IMR-90 (cell line): ENCODE data around the gene DBX1. TPM values are rescaled to one million over a fixed set of nuclear protein-coding genes. Genes with fewer than 3 reads are reported as not detected.

Source experiments
- ATAC-seq: fragments of 200-7000 bp; cut with Tn5 transposase; 2 replicates; pipeline ENCODE4 v1.9.1; 2020; ENCODE audit warnings: low read depth, mild to moderate bottlenecking, moderate library complexity
- BruUV-seq: library from RNA; stranded (reverse); fragments of 400-500 nt; replicated peaks from 2 replicates; lab custom pipeline; 2021; lab: Mats Ljungman, UMichigan
- CTCF ChIA-PET: fragments of 300-600 bp; formaldehyde crosslinking; extraction: SDS; loops from one replicate; lab custom pipeline; 2021; ENCODE audit warnings: antibody characterized with exemption; lab: Yijun Ruan, JAX
- POLR2A ChIA-PET: fragments of 300-600 bp; sonication (Branson Sonifier 250); formaldehyde crosslinking; loops from one replicate; lab custom pipeline; 2022; ENCODE audit warnings: antibody characterized with exemption; ENCODE audit not compliant: unreplicated experiment; lab: Charles Lee
- DNase-seq: peaks from one replicate; pipeline ENCODE4 v3.0.0; 2013
- H2AFZ ChIP-seq: replicated peaks from 2 replicates; pipeline ENCODE3; 2013; ENCODE audit warnings: low read length, mild to moderate bottlenecking; ENCODE audit not compliant: poor library complexity
- H2AK5ac ChIP-seq: 2 replicates; pipeline ENCODE4 v1.6.1; 2013; ENCODE audit warnings: low read depth, low read length, inconsistent platforms
- H2AK9ac ChIP-seq: replicated peaks from 2 replicates; pipeline ENCODE3; 2013; ENCODE audit warnings: mild to moderate bottlenecking, low read depth, low read length, moderate library complexity; ENCODE audit not compliant: poor library complexity
- H2BK120ac ChIP-seq: 2 replicates; pipeline ENCODE4 v1.6.1; 2013; ENCODE audit warnings: low read depth, low read length, inconsistent platforms
- H2BK15ac ChIP-seq: 3 replicates; pipeline ENCODE4 v1.6.1; 2013; ENCODE audit warnings: low read depth, low read length, inconsistent platforms
- H2BK20ac ChIP-seq: 2 replicates; pipeline ENCODE4 v1.6.1; 2013; ENCODE audit warnings: low read depth, mild to moderate bottlenecking, inconsistent platforms, low read length, moderate library complexity
- H2BK5ac ChIP-seq: 2 replicates; pipeline ENCODE4 v1.6.1; 2013; ENCODE audit warnings: mild to moderate bottlenecking, low read depth, low read length, inconsistent platforms; ENCODE audit not compliant: poor library complexity, severe bottlenecking
- H3K14ac ChIP-seq: replicated peaks from 2 replicates; pipeline ENCODE4 v1.6.1; 2013; ENCODE audit warnings: low read depth, low read length, inconsistent platforms
- H3K18ac ChIP-seq: 2 replicates; pipeline ENCODE4 v1.6.1; 2013; ENCODE audit warnings: low read depth, low read length, control low read depth
- H3K23ac ChIP-seq: 2 replicates; pipeline ENCODE4 v1.6.1; 2013; ENCODE audit warnings: low read depth, low read length, inconsistent platforms
- H3K27ac ChIP-seq: 2 replicates; pipeline ENCODE4 v1.5.1; 2013; ENCODE audit warnings: mild to moderate bottlenecking, control low read depth, low read length; ENCODE audit not compliant: insufficient read depth
- H3K27me3 ChIP-seq: 2 replicates; pipeline ENCODE4 v1.6.1; 2013; ENCODE audit warnings: low read length; ENCODE audit not compliant: control insufficient read depth, insufficient read depth
- H3K36me3 ChIP-seq: 2 replicates; pipeline ENCODE4 v1.6.1; 2013; ENCODE audit warnings: low read length, mixed read lengths; ENCODE audit not compliant: control insufficient read depth, insufficient read depth
- H3K4ac ChIP-seq: 2 replicates; pipeline ENCODE4 v1.6.1; 2013; ENCODE audit warnings: low read depth, low read length, inconsistent platforms
- H3K4me1 ChIP-seq: 2 replicates; pipeline ENCODE4 v1.6.1; 2013; ENCODE audit warnings: low read length, mixed read lengths; ENCODE audit not compliant: control insufficient read depth, insufficient read depth
- H3K4me2 ChIP-seq: 2 replicates; pipeline ENCODE4 v1.6.1; 2013; ENCODE audit warnings: low read depth, mild to moderate bottlenecking, control low read depth, low read length, moderate library complexity
- H3K4me3 ChIP-seq: 2 replicates; pipeline ENCODE4 v1.5.1; 2013; ENCODE audit warnings: low read depth, mild to moderate bottlenecking, control low read depth, low read length, moderate library complexity; ENCODE audit not compliant: insufficient read depth
- H3K56ac ChIP-seq: 2 replicates; pipeline ENCODE4 v1.6.1; 2013; ENCODE audit warnings: low read length, inconsistent platforms; ENCODE audit not compliant: insufficient read depth; ENCODE audit errors: extremely low read depth
- H3K79me1 ChIP-seq, 2 experiments: 2 replicates each; pipeline ENCODE4 v1.6.1; 2013; ENCODE audit warnings: low read length in 2 of 2, inconsistent platforms in 1 of 2, low read depth in 1 of 2
- H3K9ac ChIP-seq: 2 replicates; pipeline ENCODE4 v1.6.1; 2013; ENCODE audit warnings: low read depth, low read length, control low read depth
- H3K9me1 ChIP-seq: 2 replicates; pipeline ENCODE4 v1.6.1; 2013; ENCODE audit warnings: low read length, inconsistent platforms; ENCODE audit not compliant: insufficient read depth
- H3K9me3 ChIP-seq: 2 replicates; pipeline ENCODE4 v1.6.1; 2013; ENCODE audit warnings: low read length; ENCODE audit not compliant: control insufficient read depth, insufficient read depth
- H4K20me1 ChIP-seq: 2 replicates; pipeline ENCODE4 v1.6.1; 2013; ENCODE audit warnings: low read length, inconsistent platforms; ENCODE audit not compliant: insufficient read depth
- H4K5ac ChIP-seq: 2 replicates; pipeline ENCODE4 v1.6.1; 2013; ENCODE audit warnings: mild to moderate bottlenecking, low read depth, low read length, control low read depth
- H4K8ac ChIP-seq, 2 experiments: 2 replicates each; pipeline ENCODE4 v1.6.1; 2013; ENCODE audit warnings: low read depth in 2 of 2, low read length in 2 of 2, control low read depth in 1 of 2, inconsistent platforms in 1 of 2
- H4K91ac ChIP-seq: 2 replicates; pipeline ENCODE4 v1.6.1; 2013; ENCODE audit warnings: low read depth, low read length, inconsistent platforms; ENCODE audit not compliant: insufficient read depth
- FOS ChIP-seq: fragments of 150-350 bp; IDR thresholded peaks from 2 replicates; pipeline ENCODE4 v1.6.1; 2016; ENCODE audit warnings: low read depth, low read length
- MAZ ChIP-seq: IDR thresholded peaks from 2 replicates; pipeline ENCODE4 v1.6.1; 2012; ENCODE audit warnings: low read depth, mild to moderate bottlenecking, low read length, improper control_type of control experiment, moderate library complexity, borderline replicate concordance
- WGBS, 2 experiments: methylation state at CpG; one replicate each; pipeline versions ENCODE4 v1.1.5 to v1.1.7; 2013; ENCODE audit warnings: missing lambda C conversion rate in 2 of 2; ENCODE audit not compliant: insufficient read length in 1 of 2; ENCODE audit errors: extremely low coverage in 2 of 2; 5-methylcytosine and 5-hydroxymethylcytosine counted together
- dilution Hi-C: fragments of 300-500 bp; cut with HindIII; formaldehyde crosslinking; loops from one replicate; pipeline ENCODE4 v1.14.3; 2018; ENCODE audit warnings: low sequenced_read_pairs; ENCODE audit not compliant: unreplicated experiment
- in situ Hi-C: fragments of 300-500 bp; cut with MboI; formaldehyde crosslinking; loops from 3 replicates; pipeline ENCODE4 v1.14.3; 2019; ENCODE audit warnings: low sequenced_read_pairs, inconsistent platforms, mixed read lengths
- intact Hi-C: fragments of 100-400 bp; cut with micrococcal nuclease; formaldehyde crosslinking; loops from 2 replicates; pipeline ENCODE4 v1.10.0; 2022
- polyA plus RNA-seq, 3 experiments: library from polyadenylated mRNA; depleted of rRNA; stranded (reverse); fragments of >200 nt; gene quantifications; 2 replicates each; pipeline ENCODE4 v1.2.3, GENCODE V29; 2012; ENCODE audit warnings: low replicate concordance in 1 of 3
- total RNA-seq: library from RNA; depleted of rRNA; stranded (reverse); fragments of >200 nt; gene quantifications from 2 replicates; pipeline ENCODE4 v1.2.3, GENCODE V29; 2012
- TF ChIP-seq, protein P1 (sequence below): fragments of 150-350 bp; IDR thresholded peaks from 2 replicates; pipeline ENCODE4 v1.6.1; 2017; ENCODE audit warnings: mild to moderate bottlenecking, antibody characterized with exemption, low read length, low read depth

The DBX1 gene
- total and polyA plus RNA-seq, 2 of the 4 experiments (the other 2 are of a cell fraction), result not detected

DNA sequence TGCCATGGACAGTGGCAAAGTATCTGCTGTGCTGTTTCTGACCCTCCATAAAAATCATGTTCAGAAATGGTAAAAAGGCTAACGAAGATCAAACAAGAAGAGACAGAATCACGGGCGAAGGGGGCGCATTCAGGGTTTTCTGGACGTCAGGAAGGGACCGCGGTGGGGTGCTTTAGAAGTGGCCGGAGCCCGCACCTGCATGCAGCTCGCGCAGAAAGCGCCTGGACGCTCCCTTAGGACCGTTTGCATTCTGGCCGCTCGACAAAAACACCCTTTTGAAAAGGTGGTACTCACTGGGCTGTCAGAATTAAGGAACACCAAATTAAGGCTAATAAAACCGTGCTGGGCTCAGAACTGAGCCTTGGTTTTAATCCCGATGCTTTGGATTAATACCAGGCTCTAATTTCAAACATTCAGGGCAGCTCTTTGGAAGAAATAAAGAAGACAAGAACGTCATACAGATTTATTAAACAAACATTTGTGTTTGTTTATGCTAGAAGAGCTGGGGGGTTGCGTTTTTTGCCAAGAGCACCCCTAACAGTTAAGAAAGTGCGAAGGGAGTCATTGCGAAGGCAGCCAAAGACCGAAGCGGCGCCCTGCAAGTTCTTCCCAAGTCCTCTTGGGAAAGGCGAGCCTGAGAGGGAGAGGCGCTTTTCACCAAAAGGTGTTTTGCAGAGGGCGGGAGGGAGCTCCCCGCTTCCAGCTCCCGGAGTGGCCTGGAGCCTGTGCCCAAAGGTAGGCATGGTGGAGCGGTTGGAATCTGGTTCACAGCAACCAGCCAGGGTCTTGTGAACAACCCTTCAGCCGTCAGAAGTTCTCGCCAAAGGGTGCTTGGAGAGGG is 47.7 kb upstream of the DBX1 start:
- no TSS peak for BruUV-seq
- Histone ChIP-seq H2BK120ac (no peak overlapping the region), H2AFZ (no peak overlapping the region), H2BK15ac (no peak overlapping the region), H2AK9ac (no peak overlapping the region), H4K8ac (no peak overlapping the region), H3K18ac (no peak overlapping the region), H3K9me1 (no peaks in the 10 kb centered on the region), H4K5ac (no peak overlapping the region), H3K23ac (no peak overlapping the region), H2AK5ac (no peak overlapping the region), H3K36me3 (no peaks in the 10 kb centered on the region), H4K20me1 (no peaks in the 10 kb centered on the region), H3K27me3 (peaks cover 37% of the 10 kb centered on the region), H2BK20ac (no peak overlapping the region), H3K4me1 (no peaks in the 10 kb centered on the region), H3K9ac (no peak overlapping the region), H3K27ac (no peak overlapping the region), H2BK5ac (no peak overlapping the region), H3K4ac (no peak overlapping the region), H3K9me3 (no peaks in the 10 kb centered on the region; the same call in 1 of the 2 replicates), H3K4me3 (no peak overlapping the region), H3K79me1 (no peaks in the 10 kb centered on the region), H3K4me2 (no peak overlapping the region), H3K14ac (no peak overlapping the region), H4K91ac (no peak overlapping the region), H3K56ac (no peak overlapping the region)
- dilution Hi-C loops (no loop called here), intact Hi-C loops (no loop called here), in situ Hi-C loops (no loop called here)
- ChIA-PET POLR2A (no interaction called here), CTCF (no interaction called here)
- 4% methylated on average over 15 of the region's 33 CpGs; no CpG with 5 or more reads in 1 of the 2 experiments for WGBS, 2 experiments
- TF ChIP-seq MAZ (no peak), FOS (no peak)
- TF ChIP-seq, protein P1, sequence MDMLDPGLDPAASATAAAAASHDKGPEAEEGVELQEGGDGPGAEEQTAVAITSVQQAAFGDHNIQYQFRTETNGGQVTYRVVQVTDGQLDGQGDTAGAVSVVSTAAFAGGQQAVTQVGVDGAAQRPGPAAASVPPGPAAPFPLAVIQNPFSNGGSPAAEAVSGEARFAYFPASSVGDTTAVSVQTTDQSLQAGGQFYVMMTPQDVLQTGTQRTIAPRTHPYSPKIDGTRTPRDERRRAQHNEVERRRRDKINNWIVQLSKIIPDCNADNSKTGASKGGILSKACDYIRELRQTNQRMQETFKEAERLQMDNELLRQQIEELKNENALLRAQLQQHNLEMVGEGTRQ, result no peak
- ATAC-seq, result no peak
- peak; percentile 0 for DNase-seq
